HepG2 (cell line): ENCODE measurements around the gene DCAF8. TPM values are rescaled to one million over a fixed set of nuclear protein-coding genes. Genes with fewer than 3 reads are reported as not detected.
A peak's percentile ranks its signal among the peaks of the same experiment; 100 is the strongest.

Experiments used
- ARNT ChIP-seq: fragments of 450-650 bp; IDR thresholded peaks from 2 replicates; pipeline ENCODE4 v1.6.1; 2017
- ATM ChIP-seq: fragments of 450-650 bp; IDR thresholded peaks from 2 replicates; pipeline ENCODE4 v1.7.1; 2017; ENCODE audit warnings: mild to moderate bottlenecking, borderline replicate concordance
- CBX5 ChIP-seq: sonication (generic); formaldehyde crosslinking; IDR thresholded peaks from 2 replicates; pipeline ENCODE4 v1.4.0; 2020; ENCODE audit warnings: missing genetic modification reagents, borderline replicate concordance
- GATAD2A ChIP-seq: IDR thresholded peaks from 2 replicates; pipeline ENCODE4 v1.6.1; 2016
- HMG20A ChIP-seq: IDR thresholded peaks from 2 replicates; pipeline ENCODE4 v1.6.1; 2016; ENCODE audit warnings: borderline replicate concordance
- HNF4A ChIP-seq: sonication (generic); formaldehyde crosslinking; IDR thresholded peaks from 2 replicates; pipeline ENCODE4 v1.4.0; 2020; ENCODE audit warnings: missing genetic modification reagents
- MEIS1 ChIP-seq: sonication (generic); formaldehyde crosslinking; IDR thresholded peaks from 2 replicates; pipeline ENCODE4 v1.9.0; 2021; ENCODE audit warnings: mild to moderate bottlenecking, missing genetic modification reagents, moderate library complexity, borderline replicate concordance
- SATB2 ChIP-seq: sonication (generic); formaldehyde crosslinking; IDR thresholded peaks from 2 replicates; pipeline ENCODE4 v1.5.0; 2020; ENCODE audit warnings: missing genetic modification reagents
- SIN3B ChIP-seq: fragments of 150-350 bp; IDR thresholded peaks from 2 replicates; pipeline ENCODE4 v1.6.1; 2014; ENCODE audit warnings: low read length
- SIX1 ChIP-seq: sonication (generic); formaldehyde crosslinking; IDR thresholded peaks from 2 replicates; pipeline ENCODE4 v1.4.0; 2020; ENCODE audit warnings: missing genetic modification reagents, borderline replicate concordance
- STAG1 ChIP-seq: sonication (generic); formaldehyde crosslinking; IDR thresholded peaks from 2 replicates; pipeline ENCODE4 v1.4.0; 2020; ENCODE audit warnings: missing genetic modification reagents
- TOE1 ChIP-seq: sonication (generic); formaldehyde crosslinking; IDR thresholded peaks from 2 replicates; pipeline ENCODE4 v1.4.0; 2020; ENCODE audit warnings: mild to moderate bottlenecking, missing genetic modification reagents
- ZBTB3 ChIP-seq: sonication (generic); formaldehyde crosslinking; IDR thresholded peaks from 2 replicates; pipeline ENCODE4 v1.4.0; 2020; ENCODE audit warnings: low read depth, mild to moderate bottlenecking, moderate library complexity, missing genetic modification reagents, borderline replicate concordance
- ZFP62 ChIP-seq: sonication (generic); formaldehyde crosslinking; IDR thresholded peaks from 2 replicates; pipeline ENCODE4 v1.4.0; 2020; ENCODE audit warnings: missing genetic modification reagents
- ZKSCAN1 ChIP-seq: fragments of 150-350 bp; IDR thresholded peaks from 2 replicates; pipeline ENCODE4 v1.6.1; 2014; ENCODE audit warnings: low read length
- ZNF143 ChIP-seq: sonication (generic); formaldehyde crosslinking; IDR thresholded peaks from 2 replicates; pipeline ENCODE4 v1.4.0; 2020; ENCODE audit warnings: missing genetic modification reagents
- ZNF205 ChIP-seq: IDR thresholded peaks from 2 replicates; pipeline ENCODE4 v1.6.1; 2018; ENCODE audit warnings: missing biosample characterization, missing genetic modification reagents
- ZNF274 ChIP-seq: sonication (generic); formaldehyde crosslinking; IDR thresholded peaks from 2 replicates; pipeline ENCODE4 v1.5.1; 2020; ENCODE audit warnings: mild to moderate bottlenecking, missing genetic modification reagents
- ZNF331 ChIP-seq: sonication (generic); formaldehyde crosslinking; IDR thresholded peaks from 2 replicates; pipeline ENCODE4 v1.4.0; 2020; ENCODE audit warnings: missing genetic modification reagents
- ZNF570 ChIP-seq: sonication (generic); formaldehyde crosslinking; IDR thresholded peaks from 2 replicates; pipeline ENCODE4 v1.4.0; 2020; ENCODE audit warnings: mild to moderate bottlenecking, missing genetic modification reagents, borderline replicate concordance
- ZNF761 ChIP-seq: sonication (generic); formaldehyde crosslinking; conservative IDR thresholded peaks from 2 replicates; pipeline ENCODE4 v1.4.0; 2020; ENCODE audit warnings: mild to moderate bottlenecking, missing genetic modification reagents
- polyA plus RNA-seq, 8 experiments: library from polyadenylated mRNA; depleted of rRNA in 3 of 8; stranded (reverse) in 7 of 8; unstranded in 1 of 8; fragments of >200 nt; fragmentation: Illumina TruSeq in 4 of 8; extraction: Trizol in 4 of 8; gene quantifications; 2 replicates each; pipeline versions ENCODE4 v1.2.1 to v1.2.3, GENCODE V29; 2011 to 2016; ENCODE audit warnings: low read depth in 4 of 8, missing spikeins in 1 of 8, mixed read lengths in 1 of 8; ENCODE audit not compliant: insufficient read depth in 1 of 8
- total RNA-seq, 5 experiments: library from RNA; depleted of rRNA; stranded (reverse); fragments of >200 nt; fragmentation: Illumina TruSeq; extraction: Trizol; gene quantifications; 2 replicates each; pipeline ENCODE4 v1.2.3, GENCODE V29; 2016; ENCODE audit warnings: low read depth in 1 of 5
- TF ChIP-seq, protein P1 (sequence below): sonication (generic); formaldehyde crosslinking; IDR thresholded peaks from 2 replicates; pipeline ENCODE4 v1.8.0; 2022; ENCODE audit warnings: low read depth, missing genetic modification reagents
- TF ChIP-seq, protein P2 (sequence below): sonication (generic); formaldehyde crosslinking; IDR thresholded peaks from 2 replicates; pipeline ENCODE4 v1.8.0; 2023; ENCODE audit warnings: mild to moderate bottlenecking, missing genetic modification reagents
- TF ChIP-seq, protein P3 (sequence below): IDR thresholded peaks from 2 replicates; pipeline ENCODE4 v1.6.1; 2016; ENCODE audit warnings: missing compliant biosample characterization, missing genetic modification reagents, borderline replicate concordance
- TF ChIP-seq, protein P4 (sequence below): sonication (generic); formaldehyde crosslinking; conservative IDR thresholded peaks from 2 replicates; pipeline ENCODE4 v1.8.1; 2023; ENCODE audit warnings: missing genetic modification reagents
- TF ChIP-seq, protein P5 (sequence below): sonication (generic); formaldehyde crosslinking; IDR thresholded peaks from 2 replicates; pipeline ENCODE4 v1.9.0; 2022; ENCODE audit warnings: low read depth, missing genetic modification reagents

The DCAF8 gene
- total and polyA plus RNA-seq, 2 of the 13 experiments (the other 11 are each of a cell fraction or from before 2014, with no cell fraction given), result 73.4 to 79.8 TPM

DNA sequence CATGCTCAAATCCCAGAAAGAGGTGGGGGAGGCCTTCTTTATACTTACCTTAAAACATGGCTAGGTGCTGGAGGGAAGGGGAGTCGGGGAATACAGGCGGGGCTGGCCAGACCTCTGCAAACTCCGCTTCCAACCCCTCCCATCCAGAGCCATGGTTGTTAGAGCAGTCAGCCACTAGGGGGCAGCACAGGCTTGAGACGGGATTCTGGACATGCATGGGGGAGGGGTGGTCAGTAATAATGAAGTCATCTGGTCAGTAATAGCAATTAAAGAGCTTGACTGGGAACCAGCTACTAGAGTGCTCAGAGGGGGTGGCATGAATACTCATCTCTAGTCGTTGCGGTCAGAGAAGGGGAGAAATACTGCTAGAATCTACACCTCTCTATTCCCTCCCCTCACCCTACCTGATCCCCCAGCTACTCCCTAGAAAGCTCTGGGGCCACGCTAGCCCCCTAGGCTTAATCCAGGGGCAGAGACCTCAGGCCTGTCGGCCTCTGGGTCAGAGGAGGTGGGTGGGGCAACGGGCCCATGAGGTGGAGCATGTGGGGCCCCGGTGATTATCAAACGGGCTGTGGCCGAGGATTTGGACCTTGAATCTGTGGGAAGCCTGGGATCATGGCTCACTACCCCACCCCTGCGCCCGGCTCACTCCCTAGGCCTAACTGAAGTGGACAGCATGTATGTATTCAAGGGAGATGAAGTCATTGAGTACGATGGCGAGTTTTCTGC is 69.1 kb downstream of the DCAF8 start (continued):
- TF ChIP-seq SIX1 (CRISPR knock-in tag), result no peak
- TF ChIP-seq GATAD2A (CRISPR knock-in tag), result 0 out of 2 replicates have a peak, but pooled peaks have one; percentile 19
- TF ChIP-seq HMG20A (CRISPR knock-in tag), result no peak
- TF ChIP-seq TOE1 (CRISPR knock-in tag), result no peak
- TF ChIP-seq ZNF570 (CRISPR knock-in tag), result no peak
- TF ChIP-seq, protein P1, sequence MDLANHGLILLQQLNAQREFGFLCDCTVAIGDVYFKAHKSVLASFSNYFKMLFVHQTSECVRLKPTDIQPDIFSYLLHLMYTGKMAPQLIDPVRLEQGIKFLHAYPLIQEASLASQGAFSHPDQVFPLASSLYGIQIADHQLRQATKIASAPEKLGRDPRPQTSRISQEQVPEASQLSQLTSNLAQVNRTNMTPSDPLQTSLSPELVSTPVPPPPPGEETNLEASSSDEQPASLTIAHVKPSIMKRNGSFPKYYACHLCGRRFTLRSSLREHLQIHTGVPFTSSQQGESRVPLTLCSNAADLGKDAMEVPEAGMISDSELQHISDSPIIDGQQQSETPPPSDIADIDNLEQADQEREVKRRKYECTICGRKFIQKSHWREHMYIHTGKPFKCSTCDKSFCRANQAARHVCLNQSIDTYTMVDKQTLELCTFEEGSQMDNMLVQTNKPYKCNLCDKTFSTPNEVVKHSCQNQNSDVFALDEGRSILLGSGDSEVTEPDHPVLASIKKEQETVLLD (CRISPR knock-in tag), result no peak
- TF ChIP-seq ARNT, result no peak
- no peak for TF ChIP-seq CBX5 (CRISPR knock-in tag)
- no peak for TF ChIP-seq SATB2 (CRISPR knock-in tag)
- TF ChIP-seq, protein P2, sequence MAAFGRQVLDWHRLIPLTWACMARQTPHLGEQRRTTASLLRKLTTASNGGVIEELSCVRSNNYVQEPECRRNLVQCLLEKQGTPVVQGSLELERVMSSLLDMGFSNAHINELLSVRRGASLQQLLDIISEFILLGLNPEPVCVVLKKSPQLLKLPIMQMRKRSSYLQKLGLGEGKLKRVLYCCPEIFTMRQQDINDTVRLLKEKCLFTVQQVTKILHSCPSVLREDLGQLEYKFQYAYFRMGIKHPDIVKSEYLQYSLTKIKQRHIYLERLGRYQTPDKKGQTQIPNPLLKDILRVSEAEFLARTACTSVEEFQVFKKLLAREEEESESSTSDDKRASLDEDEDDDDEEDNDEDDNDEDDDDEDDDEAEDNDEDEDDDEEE, result no peak
- TF ChIP-seq ZFP62 (CRISPR knock-in tag), result no peak
- TF ChIP-seq, protein P3, sequence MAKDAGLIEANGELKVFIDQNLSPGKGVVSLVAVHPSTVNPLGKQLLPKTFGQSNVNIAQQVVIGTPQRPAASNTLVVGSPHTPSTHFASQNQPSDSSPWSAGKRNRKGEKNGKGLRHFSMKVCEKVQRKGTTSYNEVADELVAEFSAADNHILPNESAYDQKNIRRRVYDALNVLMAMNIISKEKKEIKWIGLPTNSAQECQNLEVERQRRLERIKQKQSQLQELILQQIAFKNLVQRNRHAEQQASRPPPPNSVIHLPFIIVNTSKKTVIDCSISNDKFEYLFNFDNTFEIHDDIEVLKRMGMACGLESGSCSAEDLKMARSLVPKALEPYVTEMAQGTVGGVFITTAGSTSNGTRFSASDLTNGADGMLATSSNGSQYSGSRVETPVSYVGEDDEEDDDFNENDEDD (CRISPR knock-in tag), result no peak
- TF ChIP-seq ZBTB3, result no peak
- TF ChIP-seq ZNF205 (CRISPR knock-in tag), result 0 out of 2 replicates have a peak, but pooled peaks have one; percentile 25
- TF ChIP-seq, protein P4, sequence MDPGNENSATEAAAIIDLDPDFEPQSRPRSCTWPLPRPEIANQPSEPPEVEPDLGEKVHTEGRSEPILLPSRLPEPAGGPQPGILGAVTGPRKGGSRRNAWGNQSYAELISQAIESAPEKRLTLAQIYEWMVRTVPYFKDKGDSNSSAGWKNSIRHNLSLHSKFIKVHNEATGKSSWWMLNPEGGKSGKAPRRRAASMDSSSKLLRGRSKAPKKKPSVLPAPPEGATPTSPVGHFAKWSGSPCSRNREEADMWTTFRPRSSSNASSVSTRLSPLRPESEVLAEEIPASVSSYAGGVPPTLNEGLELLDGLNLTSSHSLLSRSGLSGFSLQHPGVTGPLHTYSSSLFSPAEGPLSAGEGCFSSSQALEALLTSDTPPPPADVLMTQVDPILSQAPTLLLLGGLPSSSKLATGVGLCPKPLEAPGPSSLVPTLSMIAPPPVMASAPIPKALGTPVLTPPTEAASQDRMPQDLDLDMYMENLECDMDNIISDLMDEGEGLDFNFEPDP (CRISPR knock-in tag), result no peak
- peak; percentile 48; the same call in 1 of the 2 replicates for TF ChIP-seq ZKSCAN1
- TF ChIP-seq, protein P5, sequence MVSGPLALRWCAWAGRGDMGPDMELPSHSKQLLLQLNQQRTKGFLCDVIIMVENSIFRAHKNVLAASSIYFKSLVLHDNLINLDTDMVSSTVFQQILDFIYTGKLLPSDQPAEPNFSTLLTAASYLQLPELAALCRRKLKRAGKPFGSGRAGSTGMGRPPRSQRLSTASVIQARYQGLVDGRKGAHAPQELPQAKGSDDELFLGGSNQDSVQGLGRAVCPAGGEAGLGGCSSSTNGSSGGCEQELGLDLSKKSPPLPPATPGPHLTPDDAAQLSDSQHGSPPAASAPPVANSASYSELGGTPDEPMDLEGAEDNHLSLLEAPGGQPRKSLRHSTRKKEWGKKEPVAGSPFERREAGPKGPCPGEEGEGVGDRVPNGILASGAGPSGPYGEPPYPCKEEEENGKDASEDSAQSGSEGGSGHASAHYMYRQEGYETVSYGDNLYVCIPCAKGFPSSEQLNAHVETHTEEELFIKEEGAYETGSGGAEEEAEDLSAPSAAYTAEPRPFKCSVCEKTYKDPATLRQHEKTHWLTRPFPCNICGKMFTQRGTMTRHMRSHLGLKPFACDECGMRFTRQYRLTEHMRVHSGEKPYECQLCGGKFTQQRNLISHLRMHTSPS (CRISPR knock-in tag), result no peak
- no peak for TF ChIP-seq MEIS1 (CRISPR knock-in tag)
- no peak for TF ChIP-seq ATM
- TF ChIP-seq ZNF331 (CRISPR knock-in tag), result no peak
- TF ChIP-seq ZNF761 (CRISPR knock-in tag), result no peak
- peak; percentile 81 for TF ChIP-seq HNF4A
- TF ChIP-seq ZNF274 (CRISPR knock-in tag), result 0 out of 2 replicates have a peak, but pooled peaks have one; percentile 61
- TF ChIP-seq ZNF143 (CRISPR knock-in tag), result no peak
- 0 out of 2 replicates have a peak, but pooled peaks have one; percentile 48 for TF ChIP-seq SIN3B
- TF ChIP-seq STAG1 (CRISPR knock-in tag), result peak; percentile 84
